NCI-H526 treated with DMSO at 0.1 percent for 48 hours (cell line): ENCODE results near the gene SYDE1.
"Not testable (repeated sequence)": the region's sequence is repeated elsewhere in the genome, so short reads cannot be mapped to it uniquely, and the experiment has no call there.

ENCODE experiments used
- DNase-seq: peaks from one replicate; lab custom pipeline; 2025; lab: John Stamatoyannopoulos, UW

Gene SYDE1

GRCh38 chr19:15107061-15108010, at the start of gene SYDE1:
SYDE1 (plus strand) TSS chr19:15107401; CDS start chr19:15107434, 33 bp downstream.
- DNase-seq = no peak

GRCh38 chr19:15062036-15062435, 45.2 kb upstream of the SYDE1 start:
- no peak for DNase-seq

- not testable (repeated sequence) for DNase-seq
Observed at GRCh38 chr19:15070386-15070785, 36.8 kb upstream of the SYDE1 start.

GRCh38 chr19:15072930-15073647, 34.1 kb upstream of the SYDE1 start:
- no peak for DNase-seq

GRCh38 chr19:15074371-15074770, 32.8 kb upstream of the SYDE1 start:
- DNase-seq = no peak

GRCh38 chr19:15075806-15076205, 31.4 kb upstream of the SYDE1 start:
- DNase-seq = no peak

GRCh38 chr19:15080002-15080401, 27.2 kb upstream of the SYDE1 start:
- not testable (repeated sequence) for DNase-seq

- no peak for DNase-seq
Observed at GRCh38 chr19:15081911-15082310, 25.3 kb upstream of the SYDE1 start, which contains the start of gene OR1I1. OR1I1 (plus strand) TSS chr19:15082211; CDS start chr19:15087066, 4,855 bp downstream.

- DNase-seq = no peak
Observed at GRCh38 chr19:15087182-15087581, 20.0 kb upstream of the SYDE1 start.

- DNase-seq = no peak
Observed at GRCh38 chr19:15091918-15092753, 15.1 kb upstream of the SYDE1 start.

GRCh38 chr19:15093001-15093400, 14.2 kb upstream of the SYDE1 start:
- no peak for DNase-seq

- DNase-seq = no peak
Observed at GRCh38 chr19:15096223-15096622, 11.0 kb upstream of the SYDE1 start.

- not testable (repeated sequence) for DNase-seq
Observed at GRCh38 chr19:15097980-15098379, 9.2 kb upstream of the SYDE1 start.

- DNase-seq = no peak
Observed at GRCh38 chr19:15098460-15098859, 8.7 kb upstream of the SYDE1 start.

GRCh38 chr19:15099017-15099582, 8.1 kb upstream of the SYDE1 start:
- no peak for DNase-seq

- no peak for DNase-seq
Observed at GRCh38 chr19:15101479-15102082, 5.6 kb upstream of the SYDE1 start.

GRCh38 chr19:15104003-15104402, 3.2 kb upstream of the SYDE1 start:
- DNase-seq = no peak

GRCh38 chr19:15104411-15104810, 2.8 kb upstream of the SYDE1 start:
- DNase-seq = no peak

- no peak for DNase-seq
Observed at GRCh38 chr19:15105044-15105443, 2.2 kb upstream of the SYDE1 start.

- DNase-seq = no peak
Observed at GRCh38 chr19:15108145-15108844, 1.1 kb downstream of the SYDE1 start.
